GM23338 (cell line): ENCODE measurements around the gene SYNPR. TPM values are rescaled to one million over a fixed set of nuclear protein-coding genes. Genes with fewer than 3 reads are reported as not detected.

ENCODE experiments used
- ATAC-seq: fragments of 200-7000 bp; cut with Tn5 transposase; 3 replicates; pipeline ENCODE4 v1.9.1; 2020
- DNase-seq: peaks from one replicate; pipeline ENCODE4 v3.0.0-alpha.2; 2015; ENCODE audit warnings: low spot score
- H2AFZ ChIP-seq: fragments of 200-600 bp; sonication (generic); 2 replicates; pipeline ENCODE4 v1.8.0; 2016; ENCODE audit warnings: antibody characterized with exemption, mild to moderate bottlenecking, moderate library complexity
- H3F3A ChIP-seq: fragments of 200-600 bp; sonication (generic); replicated peaks from 2 replicates; pipeline ENCODE4 v1.8.0; 2017; ENCODE audit warnings: antibody characterized with exemption, mixed run types, low read depth
- H3K27ac ChIP-seq: fragments of 200-600 bp; sonication (generic); 2 replicates; pipeline ENCODE4 v1.6.1; 2016; ENCODE audit warnings: low read depth
- H3K27me3 ChIP-seq: fragments of 200-600 bp; sonication (generic); 2 replicates; pipeline ENCODE4 v1.8.0; 2016; ENCODE audit warnings: mild to moderate bottlenecking, mixed run types, moderate library complexity; ENCODE audit not compliant: insufficient read depth
- H3K36me3 ChIP-seq: fragments of 200-600 bp; sonication (generic); 2 replicates; pipeline ENCODE4 v1.8.0; 2016; ENCODE audit warnings: mild to moderate bottlenecking; ENCODE audit not compliant: insufficient read depth
- H3K4me1 ChIP-seq: fragments of 200-600 bp; sonication (generic); 2 replicates; pipeline ENCODE4 v1.8.0; 2016; ENCODE audit warnings: mild to moderate bottlenecking, moderate library complexity; ENCODE audit not compliant: insufficient read depth
- H3K4me2 ChIP-seq: fragments of 200-600 bp; sonication (generic); 2 replicates; pipeline ENCODE4 v1.7.1; 2017; ENCODE audit warnings: mixed run types
- H3K4me3 ChIP-seq: fragments of 200-600 bp; sonication (generic); 2 replicates; pipeline ENCODE4 v1.6.1; 2016; ENCODE audit warnings: mixed run types
- H3K79me2 ChIP-seq: fragments of 200-600 bp; sonication (generic); replicated peaks from 2 replicates; pipeline ENCODE4 v1.8.0; 2017; ENCODE audit warnings: mild to moderate bottlenecking; ENCODE audit not compliant: insufficient read depth
- H3K9me2 ChIP-seq: fragments of 200-600 bp; sonication (generic); 2 replicates; pipeline ENCODE4 v1.8.0; 2017; ENCODE audit not compliant: insufficient read depth
- H4K20me1 ChIP-seq: fragments of 200-600 bp; sonication (generic); replicated peaks from 2 replicates; pipeline ENCODE4 v1.8.0; 2017; ENCODE audit warnings: mild to moderate bottlenecking; ENCODE audit not compliant: insufficient read depth
- H3K27ac Mint-ChIP-seq: 2 replicates; pipeline ENCODE4 v1.8.0; 2020; ENCODE audit warnings: inconsistent platforms, mild to moderate bottlenecking, moderate library complexity, mixed read lengths
- H3K27me3 Mint-ChIP-seq: 3 replicates; pipeline ENCODE4 v1.8.0; 2022; ENCODE audit warnings: low read depth, mild to moderate bottlenecking, moderate library complexity, mixed read lengths, inconsistent platforms; ENCODE audit not compliant: insufficient read depth, poor library complexity
- H3K36me3 Mint-ChIP-seq: 3 replicates; pipeline ENCODE4 v1.8.0; 2021; ENCODE audit warnings: low read depth, mild to moderate bottlenecking, inconsistent platforms, moderate library complexity, mixed read lengths
- H3K4me1 Mint-ChIP-seq: 3 replicates; pipeline ENCODE4 v1.8.0; 2020; ENCODE audit warnings: mild to moderate bottlenecking, inconsistent platforms, mixed read lengths
- H3K4me3 Mint-ChIP-seq: 3 replicates; pipeline ENCODE4 v1.8.0; 2021; ENCODE audit warnings: moderate library complexity, mild to moderate bottlenecking, inconsistent platforms, mixed read lengths
- H3K9me3 Mint-ChIP-seq: 3 replicates; pipeline ENCODE4 v1.8.0; 2020; ENCODE audit warnings: moderate library complexity, mild to moderate bottlenecking, inconsistent platforms, mixed read lengths
- ETS1 ChIP-seq: IDR thresholded peaks from 2 replicates; pipeline ENCODE4 v1.6.1; 2016; ENCODE audit warnings: antibody characterized with exemption
- EZH2 ChIP-seq: fragments of 200-600 bp; sonication (generic); IDR thresholded peaks from one replicate; pipeline ENCODE4 v1.8.0; 2017; ENCODE audit warnings: antibody characterized with exemption, mild to moderate bottlenecking, low read depth; ENCODE audit not compliant: unreplicated experiment
- JUNB ChIP-seq: IDR thresholded peaks from one replicate; pipeline ENCODE4 v1.6.1; 2016; ENCODE audit warnings: antibody characterized with exemption; ENCODE audit not compliant: unreplicated experiment
- NANOG ChIP-seq: IDR thresholded peaks from 2 replicates; pipeline ENCODE4 v1.6.1; 2016; ENCODE audit warnings: antibody characterized with exemption, borderline replicate concordance
- POLR2AphosphoS5 ChIP-seq: IDR thresholded peaks from 2 replicates; pipeline ENCODE4 v1.6.1; 2016; ENCODE audit warnings: antibody characterized with exemption, low read depth
- ZNF114 ChIP-seq: fragments of 250-450 bp; sonication (Bioruptor Pico); IDR thresholded peaks from 2 replicates; pipeline ENCODE4 v1.5.0; 2020; ENCODE audit warnings: mild to moderate bottlenecking, moderate library complexity
- polyA plus RNA-seq: library from polyadenylated mRNA; unstranded; fragments of >200 nt; fragmentation: Nextera tagmentation; extraction: Ambion mirVana; gene quantifications from 2 replicates; pipeline ENCODE4 v1.2.1, GENCODE V29; 2016
- total RNA-seq: library from RNA; depleted of rRNA; stranded (reverse); fragments of >200 nt; shearing (Covaris generic); gene quantifications from 2 replicates; pipeline ENCODE4 v1.2.3, GENCODE V29; 2014
- TF ChIP-seq, protein P1 (sequence below): fragments of 250-450 bp; sonication (Bioruptor Pico); IDR thresholded peaks from 2 replicates; pipeline ENCODE4 v1.5.0; 2020; ENCODE audit warnings: mild to moderate bottlenecking, moderate library complexity
- TF ChIP-seq, protein P2 (sequence below): IDR thresholded peaks from one replicate; pipeline ENCODE4 v1.6.1; 2018; ENCODE audit warnings: antibody characterized with exemption; ENCODE audit not compliant: unreplicated experiment

Gene SYNPR
- total and polyA plus RNA-seq, 2 experiments from 2014 or later, result 0.38 to 0.55 TPM

GRCh38 chr3:63323766-63324165 is 45.7 kb downstream of the SYNPR start (continued):
- TF ChIP-seq ETS1 (no peak), JUNB (no peak)

GRCh38 chr3:63324621-63325020 is 46.5 kb downstream of the SYNPR start:
- H3K4me1 ChIP-seq, result no peaks in the 10 kb centered on the region
- H3K79me2 ChIP-seq, result no peaks in the 10 kb centered on the region
- H3K27me3 Mint-ChIP-seq, result no peaks in the 10 kb centered on the region
- no peak for TF ChIP-seq NANOG
- no peak for TF ChIP-seq JUNB
- no peak for TF ChIP-seq ETS1
- no peak for TF ChIP-seq EZH2
- no peaks in the 10 kb centered on the region for H3K36me3 Mint-ChIP-seq
- H3K27ac ChIP-seq, result no peak overlapping the region
- no peak overlapping the region for H3K4me2 ChIP-seq
- no peak for ATAC-seq
- no peak for DNase-seq
- no peaks in the 10 kb centered on the region for H3K9me3 Mint-ChIP-seq
- no peaks in the 10 kb centered on the region for H3K9me2 ChIP-seq
- H3K27ac Mint-ChIP-seq, result no peak overlapping the region
- no peaks in the 10 kb centered on the region for H3K36me3 ChIP-seq
- H3K4me3 Mint-ChIP-seq, result no peak overlapping the region
- H3K27me3 ChIP-seq, result peaks cover 5% of the 10 kb centered on the region; the same call in 1 of the 2 replicates
- H4K20me1 ChIP-seq, result no peaks in the 10 kb centered on the region
- H2AFZ ChIP-seq, result no peak overlapping the region
- no peaks in the 10 kb centered on the region for H3F3A ChIP-seq
- H3K4me3 ChIP-seq, result no peak overlapping the region
- peaks cover 3% of the 10 kb centered on the region; the same call in 1 of the 3 replicates for H3K4me1 Mint-ChIP-seq

- Histone ChIP-seq H3K4me3 (no peak overlapping the region), H3K9me2 (no peaks in the 10 kb centered on the region), H3F3A (no peaks in the 10 kb centered on the region), H3K36me3 (no peaks in the 10 kb centered on the region), H4K20me1 (no peaks in the 10 kb centered on the region), H3K27me3 (0 out of 2 replicates have a peak, but pooled peaks cover under 1% of the 10 kb centered on the region), H3K4me1 (no peaks in the 10 kb centered on the region), H2AFZ (no peak overlapping the region), H3K4me2 (no peak overlapping the region), H3K27ac (no peak overlapping the region), H3K79me2 (no peaks in the 10 kb centered on the region)
- no peaks in the 10 kb centered on the region for H3K27me3 Mint-ChIP-seq
- no peak overlapping the region for H3K4me3 Mint-ChIP-seq
- no peaks in the 10 kb centered on the region for H3K9me3 Mint-ChIP-seq
- H3K36me3 Mint-ChIP-seq, result no peaks in the 10 kb centered on the region
- DNase-seq (no peak), ATAC-seq (no peak)
- no peak overlapping the region for H3K27ac Mint-ChIP-seq
- peaks cover 3% of the 10 kb centered on the region; the same call in 1 of the 3 replicates for H3K4me1 Mint-ChIP-seq
- TF ChIP-seq EZH2 (no peak), ZNF114 (CRISPR knock-in tag) (no peak), POLR2AphosphoS5 (no peak), JUNB (no peak)
- TF ChIP-seq, protein P1, sequence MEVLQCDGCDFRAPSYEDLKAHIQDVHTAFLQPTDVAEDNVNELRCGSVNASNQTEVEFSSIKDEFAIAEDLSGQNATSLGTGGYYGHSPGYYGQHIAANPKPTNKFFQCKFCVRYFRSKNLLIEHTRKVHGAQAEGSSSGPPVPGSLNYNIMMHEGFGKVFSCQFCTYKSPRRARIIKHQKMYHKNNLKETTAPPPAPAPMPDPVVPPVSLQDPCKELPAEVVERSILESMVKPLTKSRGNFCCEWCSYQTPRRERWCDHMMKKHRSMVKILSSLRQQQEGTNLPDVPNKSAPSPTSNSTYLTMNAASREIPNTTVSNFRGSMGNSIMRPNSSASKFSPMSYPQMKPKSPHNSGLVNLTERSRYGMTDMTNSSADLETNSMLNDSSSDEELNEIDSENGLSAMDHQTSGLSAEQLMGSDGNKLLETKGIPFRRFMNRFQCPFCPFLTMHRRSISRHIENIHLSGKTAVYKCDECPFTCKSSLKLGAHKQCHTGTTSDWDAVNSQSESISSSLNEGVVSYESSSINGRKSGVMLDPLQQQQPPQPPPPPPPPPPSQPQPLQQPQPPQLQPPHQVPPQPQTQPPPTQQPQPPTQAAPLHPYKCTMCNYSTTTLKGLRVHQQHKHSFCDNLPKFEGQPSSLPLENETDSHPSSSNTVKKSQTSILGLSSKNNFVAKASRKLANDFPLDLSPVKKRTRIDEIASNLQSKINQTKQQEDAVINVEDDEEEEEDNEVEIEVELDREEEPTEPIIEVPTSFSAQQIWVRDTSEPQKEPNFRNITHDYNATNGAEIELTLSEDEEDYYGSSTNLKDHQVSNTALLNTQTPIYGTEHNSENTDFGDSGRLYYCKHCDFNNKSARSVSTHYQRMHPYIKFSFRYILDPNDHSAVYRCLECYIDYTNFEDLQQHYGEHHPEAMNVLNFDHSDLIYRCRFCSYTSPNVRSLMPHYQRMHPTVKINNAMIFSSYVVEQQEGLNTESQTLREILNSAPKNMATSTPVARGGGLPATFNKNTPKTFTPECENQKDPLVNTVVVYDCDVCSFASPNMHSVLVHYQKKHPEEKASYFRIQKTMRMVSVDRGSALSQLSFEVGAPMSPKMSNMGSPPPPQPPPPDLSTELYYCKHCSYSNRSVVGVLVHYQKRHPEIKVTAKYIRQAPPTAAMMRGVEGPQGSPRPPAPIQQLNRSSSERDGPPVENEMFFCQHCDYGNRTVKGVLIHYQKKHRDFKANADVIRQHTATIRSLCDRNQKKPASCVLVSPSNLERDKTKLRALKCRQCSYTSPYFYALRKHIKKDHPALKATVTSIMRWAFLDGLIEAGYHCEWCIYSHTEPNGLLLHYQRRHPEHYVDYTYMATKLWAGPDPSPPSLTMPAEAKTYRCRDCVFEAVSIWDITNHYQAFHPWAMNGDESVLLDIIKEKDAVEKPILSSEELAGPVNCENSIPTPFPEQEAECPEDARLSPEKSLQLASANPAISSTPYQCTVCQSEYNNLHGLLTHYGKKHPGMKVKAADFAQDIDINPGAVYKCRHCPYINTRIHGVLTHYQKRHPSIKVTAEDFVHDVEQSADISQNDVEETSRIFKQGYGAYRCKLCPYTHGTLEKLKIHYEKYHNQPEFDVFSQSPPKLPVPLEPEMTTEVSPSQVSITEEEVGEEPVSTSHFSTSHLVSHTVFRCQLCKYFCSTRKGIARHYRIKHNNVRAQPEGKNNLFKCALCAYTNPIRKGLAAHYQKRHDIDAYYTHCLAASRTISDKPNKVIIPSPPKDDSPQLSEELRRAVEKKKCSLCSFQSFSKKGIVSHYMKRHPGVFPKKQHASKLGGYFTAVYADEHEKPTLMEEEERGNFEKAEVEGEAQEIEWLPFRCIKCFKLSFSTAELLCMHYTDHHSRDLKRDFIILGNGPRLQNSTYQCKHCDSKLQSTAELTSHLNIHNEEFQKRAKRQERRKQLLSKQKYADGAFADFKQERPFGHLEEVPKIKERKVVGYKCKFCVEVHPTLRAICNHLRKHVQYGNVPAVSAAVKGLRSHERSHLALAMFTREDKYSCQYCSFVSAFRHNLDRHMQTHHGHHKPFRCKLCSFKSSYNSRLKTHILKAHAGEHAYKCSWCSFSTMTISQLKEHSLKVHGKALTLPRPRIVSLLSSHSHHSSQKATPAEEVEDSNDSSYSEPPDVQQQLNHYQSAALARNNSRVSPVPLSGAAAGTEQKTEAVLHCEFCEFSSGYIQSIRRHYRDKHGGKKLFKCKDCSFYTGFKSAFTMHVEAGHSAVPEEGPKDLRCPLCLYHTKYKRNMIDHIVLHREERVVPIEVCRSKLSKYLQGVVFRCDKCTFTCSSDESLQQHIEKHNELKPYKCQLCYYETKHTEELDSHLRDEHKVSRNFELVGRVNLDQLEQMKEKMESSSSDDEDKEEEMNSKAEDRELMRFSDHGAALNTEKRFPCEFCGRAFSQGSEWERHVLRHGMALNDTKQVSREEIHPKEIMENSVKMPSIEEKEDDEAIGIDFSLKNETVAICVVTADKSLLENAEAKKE (CRISPR knock-in tag), result no peak
- TF ChIP-seq, protein P2, sequence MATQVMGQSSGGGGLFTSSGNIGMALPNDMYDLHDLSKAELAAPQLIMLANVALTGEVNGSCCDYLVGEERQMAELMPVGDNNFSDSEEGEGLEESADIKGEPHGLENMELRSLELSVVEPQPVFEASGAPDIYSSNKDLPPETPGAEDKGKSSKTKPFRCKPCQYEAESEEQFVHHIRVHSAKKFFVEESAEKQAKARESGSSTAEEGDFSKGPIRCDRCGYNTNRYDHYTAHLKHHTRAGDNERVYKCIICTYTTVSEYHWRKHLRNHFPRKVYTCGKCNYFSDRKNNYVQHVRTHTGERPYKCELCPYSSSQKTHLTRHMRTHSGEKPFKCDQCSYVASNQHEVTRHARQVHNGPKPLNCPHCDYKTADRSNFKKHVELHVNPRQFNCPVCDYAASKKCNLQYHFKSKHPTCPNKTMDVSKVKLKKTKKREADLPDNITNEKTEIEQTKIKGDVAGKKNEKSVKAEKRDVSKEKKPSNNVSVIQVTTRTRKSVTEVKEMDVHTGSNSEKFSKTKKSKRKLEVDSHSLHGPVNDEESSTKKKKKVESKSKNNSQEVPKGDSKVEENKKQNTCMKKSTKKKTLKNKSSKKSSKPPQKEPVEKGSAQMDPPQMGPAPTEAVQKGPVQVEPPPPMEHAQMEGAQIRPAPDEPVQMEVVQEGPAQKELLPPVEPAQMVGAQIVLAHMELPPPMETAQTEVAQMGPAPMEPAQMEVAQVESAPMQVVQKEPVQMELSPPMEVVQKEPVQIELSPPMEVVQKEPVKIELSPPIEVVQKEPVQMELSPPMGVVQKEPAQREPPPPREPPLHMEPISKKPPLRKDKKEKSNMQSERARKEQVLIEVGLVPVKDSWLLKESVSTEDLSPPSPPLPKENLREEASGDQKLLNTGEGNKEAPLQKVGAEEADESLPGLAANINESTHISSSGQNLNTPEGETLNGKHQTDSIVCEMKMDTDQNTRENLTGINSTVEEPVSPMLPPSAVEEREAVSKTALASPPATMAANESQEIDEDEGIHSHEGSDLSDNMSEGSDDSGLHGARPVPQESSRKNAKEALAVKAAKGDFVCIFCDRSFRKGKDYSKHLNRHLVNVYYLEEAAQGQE, result no peak
These were observed 47.3 kb downstream of the SYNPR start for GRCh38 chr3:63325386-63325785.
